Fibroblast of skin of back (primary cell): ENCODE results near the gene BRAF.
"Not testable (repeated sequence)": the region's sequence is repeated elsewhere in the genome, so short reads cannot be mapped to it uniquely, and the experiment has no call there.

Experiments
- DNase-seq: peaks from one replicate; pipeline ENCODE4 v3.0.0-alpha.2; 2013

Gene BRAF

GRCh38 chr7:140678081-140678815, 246.5 kb downstream of the BRAF start:
- DNase-seq: no peak

- DNase-seq: no peak
Measured at GRCh38 chr7:140677496-140677895, 247.2 kb downstream of the BRAF start.

- DNase-seq: not testable (repeated sequence)
Measured at GRCh38 chr7:140676956-140677355, 247.8 kb downstream of the BRAF start.

GRCh38 chr7:140676306-140676705, 248.4 kb downstream of the BRAF start:
- no peak for DNase-seq

GRCh38 chr7:140675726-140676125, 249.0 kb downstream of the BRAF start:
- DNase-seq: no peak

GRCh38 chr7:140674899-140675701, 249.6 kb downstream of the BRAF start:
- DNase-seq: peak; percentile 57

GRCh38 chr7:140674356-140674800, 250.4 kb downstream of the BRAF start:
- DNase-seq: no peak

GRCh38 chr7:140673774-140674155, 251.0 kb downstream of the BRAF start:
- DNase-seq: no peak

- peak; percentile 22 for DNase-seq
Measured at GRCh38 chr7:140673063-140673773, 251.5 kb downstream of the BRAF start.

- no peak for DNase-seq
Measured at GRCh38 chr7:140672382-140673062, 252.2 kb downstream of the BRAF start, which contains the start of gene ADCK2. ADCK2 (plus strand) TSS chr7:140672945; CDS start chr7:140673331, 386 bp downstream.

- no peak for DNase-seq
Measured at GRCh38 chr7:140671966-140672365, 252.8 kb downstream of the BRAF start.

GRCh38 chr7:140670343-140670935, 254.3 kb downstream of the BRAF start:
- no peak for DNase-seq

GRCh38 chr7:140669862-140670261, 254.9 kb downstream of the BRAF start:
- DNase-seq: not testable (repeated sequence)

- DNase-seq: no peak
Measured at GRCh38 chr7:140669352-140669751, 255.4 kb downstream of the BRAF start.
